Adipocyte (in vitro differentiated cells): ENCODE data around the gene SHE.
A peak's percentile ranks its signal among the peaks of the same experiment; 100 is the strongest.

Experiments
- DNase-seq: peaks from one replicate; pipeline ENCODE4 v3.0.0-alpha.2; 2015; ENCODE audit warnings: low read depth
- H3K27me3 ChIP-seq: replicated peaks from 2 replicates; pipeline ENCODE4 v1.7.0; 2013; ENCODE audit warnings: mild to moderate bottlenecking, low read length, moderate library complexity; ENCODE audit not compliant: control insufficient read depth, insufficient read depth
- H3K36me3 ChIP-seq: 2 replicates; pipeline ENCODE4 v1.7.0; 2013; ENCODE audit warnings: low read length, mild to moderate bottlenecking, moderate library complexity; ENCODE audit not compliant: control insufficient read depth, insufficient read depth, severe bottlenecking
- H3K4me1 ChIP-seq: 2 replicates; pipeline ENCODE4 v1.7.0; 2013; ENCODE audit warnings: mild to moderate bottlenecking, low read length, moderate library complexity; ENCODE audit not compliant: control insufficient read depth, insufficient read depth
- H3K4me3 ChIP-seq: 2 replicates; pipeline ENCODE4 v1.7.0; 2013; ENCODE audit warnings: mild to moderate bottlenecking, low read length, moderate library complexity
- H3K9ac ChIP-seq: 2 replicates; pipeline ENCODE4 v1.7.0; 2013; ENCODE audit warnings: mild to moderate bottlenecking, low read length, moderate library complexity
- H3K9me3 ChIP-seq: 2 replicates; pipeline ENCODE4 v1.7.0; 2013; ENCODE audit warnings: mild to moderate bottlenecking, low read length, moderate library complexity; ENCODE audit not compliant: control insufficient read depth

Gene SHE

DNA sequence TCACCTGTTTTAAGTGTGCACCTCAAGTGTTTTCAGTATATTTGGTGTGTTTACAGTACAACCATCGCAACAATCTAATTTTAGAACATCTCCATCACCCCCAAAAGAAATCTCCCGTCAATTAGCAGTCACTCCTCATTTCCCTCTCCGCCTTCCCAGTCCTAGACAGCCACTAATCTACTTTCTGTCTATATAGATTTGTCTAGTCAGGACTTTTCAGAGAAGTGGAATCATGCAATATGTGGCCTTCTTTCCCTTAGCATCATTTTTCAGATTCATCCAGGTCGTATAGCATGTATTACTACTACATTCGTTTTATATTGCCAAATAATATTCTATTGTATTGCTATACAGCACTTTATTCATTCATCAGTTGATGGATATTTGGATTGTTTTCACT lies 1.7 kb upstream of the SHE start:
- Histone ChIP-seq H3K9ac (no peak overlapping the region), H3K36me3 (no peaks in the 10 kb centered on the region), H3K4me1 (peaks cover 5% of the 10 kb centered on the region), H3K4me3 (no peak overlapping the region), H3K27me3 (peaks cover 59% of the 10 kb centered on the region), H3K9me3 (peaks cover 8% of the 10 kb centered on the region)
- DNase-seq: no peak

DNA sequence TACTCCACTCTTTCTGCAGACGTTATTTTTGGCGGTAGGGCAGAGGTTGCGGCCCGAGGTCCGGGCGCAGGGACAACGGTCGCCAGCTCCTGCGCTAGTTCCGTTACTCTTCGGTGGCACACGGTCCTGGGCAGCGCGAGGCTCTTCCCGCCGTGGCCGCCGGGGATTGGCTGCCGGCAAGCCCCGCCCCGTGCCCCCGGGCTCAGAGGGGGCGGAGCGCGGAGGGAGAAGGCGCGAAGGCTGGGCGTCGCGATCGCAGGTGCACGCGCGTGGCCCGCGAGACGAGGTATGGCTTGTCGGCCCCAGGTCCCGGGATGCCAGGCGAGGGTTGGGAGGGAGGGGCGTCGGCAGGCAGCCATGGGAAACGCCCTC lies 518 bp upstream of the SHE start:
- Histone ChIP-seq H3K27me3 (peaks cover 56% of the 10 kb centered on the region), H3K9me3 (peaks cover 8% of the 10 kb centered on the region), H3K4me3 (no peak overlapping the region), H3K36me3 (no peaks in the 10 kb centered on the region), H3K9ac (no peak overlapping the region), H3K4me1 (peaks cover 5% of the 10 kb centered on the region)
- DNase-seq: no peak

DNA sequence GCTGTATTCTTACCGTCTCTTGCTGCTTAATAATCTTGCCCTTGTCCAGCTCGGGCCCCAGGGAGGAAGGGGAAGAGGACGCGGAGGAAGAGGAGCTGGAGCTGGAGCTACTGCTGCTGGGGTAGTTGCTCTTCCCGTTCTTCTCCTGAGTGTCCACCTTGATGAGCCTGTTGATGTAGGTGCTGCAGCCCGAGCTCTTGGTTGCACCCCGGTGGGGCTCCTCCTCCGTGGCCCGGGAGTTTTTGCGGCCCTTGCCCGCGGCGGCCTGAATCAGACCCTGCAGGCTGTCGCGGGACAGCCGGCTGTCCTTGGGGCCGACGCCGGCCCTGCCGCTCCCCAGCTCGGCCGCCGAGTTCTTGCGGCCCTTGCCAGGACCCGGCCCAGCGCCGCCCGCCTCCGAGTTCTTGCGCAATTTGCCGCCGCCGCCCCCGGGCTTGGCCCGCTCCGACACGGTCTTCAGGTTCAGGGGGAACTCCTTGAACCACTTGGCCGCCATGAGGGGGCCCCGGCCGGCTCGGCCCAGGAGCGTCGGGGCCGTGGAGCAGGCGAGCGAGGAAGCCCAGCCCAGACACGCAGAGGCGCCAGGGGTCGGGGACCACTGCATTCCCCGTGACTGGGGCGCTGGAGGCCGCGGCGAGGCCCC lies 668 bp downstream of the SHE start:
- Histone ChIP-seq H3K9ac (peak overlapping the region; percentile 34), H3K27me3 (peaks cover 48% of the 10 kb centered on the region), H3K9me3 (peaks cover 8% of the 10 kb centered on the region), H3K36me3 (no peaks in the 10 kb centered on the region), H3K4me3 (peak overlapping the region; percentile 64), H3K4me1 (peaks cover 5% of the 10 kb centered on the region)
- peak; percentile 44 for DNase-seq

DNA sequence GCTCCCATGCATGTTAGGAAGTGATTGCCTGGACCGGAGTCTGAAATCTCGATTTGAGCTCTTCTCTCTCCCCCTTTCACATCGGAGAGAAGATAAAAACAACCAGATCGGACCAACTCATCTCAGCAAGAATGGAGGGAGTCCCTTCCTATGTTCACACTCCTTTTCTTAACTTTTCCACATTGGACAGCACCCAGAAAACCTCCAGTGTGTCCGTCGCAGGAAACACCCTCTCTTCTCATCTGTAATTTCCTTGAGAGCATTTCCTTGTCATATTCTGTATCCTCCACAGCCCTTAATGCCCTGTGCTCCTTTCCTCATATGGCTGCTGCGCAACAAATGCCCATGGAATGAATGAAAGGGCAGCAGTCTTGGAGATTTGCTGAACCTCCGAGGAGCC lies 1.7 kb downstream of the SHE start:
- DNase-seq: no peak
- peaks cover 48% of the 10 kb centered on the region for H3K27me3 ChIP-seq
- peaks cover 5% of the 10 kb centered on the region for H3K4me1 ChIP-seq
- peaks cover 1% of the 10 kb centered on the region for H3K9me3 ChIP-seq
- no peak overlapping the region for H3K9ac ChIP-seq
- H3K36me3 ChIP-seq: no peaks in the 10 kb centered on the region
- H3K4me3 ChIP-seq: no peak overlapping the region

DNA sequence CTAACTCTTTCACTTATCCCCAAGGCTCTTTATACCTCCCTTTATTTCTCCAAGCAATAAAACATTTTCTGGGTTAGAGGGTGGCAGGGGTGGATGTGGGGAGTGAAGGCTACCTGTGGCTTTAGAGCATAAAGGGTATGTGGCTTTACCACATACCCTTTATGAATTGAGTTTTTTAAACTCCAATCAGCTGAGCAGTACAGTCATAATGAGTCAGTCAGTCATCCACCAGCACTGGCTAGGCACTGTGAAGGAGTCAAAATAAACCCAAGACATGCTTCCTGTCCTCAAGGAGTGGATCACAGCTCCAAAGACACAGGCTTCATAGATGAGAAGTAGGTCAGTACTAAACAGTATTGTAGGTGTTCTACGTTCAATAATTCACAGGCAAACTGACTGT lies 2.8 kb downstream of the SHE start:
- Histone ChIP-seq H3K9me3 (no peaks in the 10 kb centered on the region), H3K4me3 (no peak overlapping the region), H3K27me3 (peaks cover 45% of the 10 kb centered on the region), H3K9ac (no peak overlapping the region), H3K36me3 (no peaks in the 10 kb centered on the region), H3K4me1 (peaks cover 5% of the 10 kb centered on the region)
- no peak for DNase-seq

DNA sequence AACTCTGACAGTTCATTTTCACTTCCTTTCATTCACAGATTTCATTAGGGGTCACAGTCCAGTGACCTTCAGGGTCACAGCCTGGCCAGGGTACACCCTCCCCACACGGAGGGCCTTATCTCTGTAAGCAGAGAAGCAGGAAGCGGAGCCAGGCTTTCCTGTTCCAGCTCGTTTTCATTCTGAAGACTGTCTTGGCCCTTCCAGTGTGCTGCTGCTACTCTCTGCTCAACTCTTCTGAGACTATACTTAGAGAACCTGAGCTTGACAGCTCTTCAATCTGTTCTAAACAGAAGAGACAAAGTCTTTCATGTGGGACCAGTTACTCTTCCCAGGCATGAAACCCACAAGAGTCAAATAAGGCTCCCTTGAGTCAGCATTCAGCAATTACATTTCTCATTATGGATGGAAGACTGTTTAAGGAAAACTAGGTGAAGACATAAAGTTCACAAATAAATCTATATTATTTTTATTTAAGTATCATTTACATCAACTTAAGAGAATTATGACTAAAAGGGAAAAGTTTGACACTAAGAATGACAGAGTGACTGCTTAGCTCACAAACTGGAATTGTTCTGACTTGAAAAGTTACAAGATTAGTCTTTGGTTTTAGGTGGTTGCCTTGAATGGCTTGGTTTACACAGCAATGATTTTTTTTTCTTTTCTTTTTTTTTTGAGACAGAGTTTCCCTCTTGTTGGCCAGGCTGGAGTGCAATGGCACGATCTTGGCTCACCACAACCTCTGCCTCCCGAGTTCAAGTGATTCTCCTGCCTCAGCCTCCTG lies 5.0 kb downstream of the SHE start:
- no peak for DNase-seq
- peaks cover 39% of the 10 kb centered on the region for H3K27me3 ChIP-seq
- H3K9me3 ChIP-seq: no peaks in the 10 kb centered on the region
- H3K36me3 ChIP-seq: no peaks in the 10 kb centered on the region
- H3K4me1 ChIP-seq: peaks cover 5% of the 10 kb centered on the region
- no peak overlapping the region for H3K4me3 ChIP-seq
- no peak overlapping the region for H3K9ac ChIP-seq

DNA sequence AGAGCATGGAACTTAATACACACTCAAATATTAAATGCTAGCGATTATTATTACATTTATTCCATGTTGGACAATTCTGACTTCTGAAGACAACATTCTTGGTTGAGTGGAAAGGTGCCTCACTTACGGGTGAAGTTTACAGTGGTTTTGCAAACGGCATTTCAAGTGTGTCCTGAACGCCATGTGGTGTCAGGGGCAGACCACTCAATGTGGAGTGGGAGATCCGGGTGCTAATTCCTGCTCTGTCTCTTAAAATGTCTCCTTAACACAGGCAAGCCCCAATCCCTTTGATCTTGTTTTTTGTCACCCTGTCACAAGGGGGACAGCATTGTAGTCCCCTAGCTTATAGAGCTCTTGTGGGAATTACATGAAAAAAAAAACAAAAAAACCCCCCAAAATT lies 5.8 kb downstream of the SHE start:
- Histone ChIP-seq H3K9ac (no peak overlapping the region), H3K36me3 (no peaks in the 10 kb centered on the region), H3K9me3 (no peaks in the 10 kb centered on the region), H3K27me3 (peaks cover 44% of the 10 kb centered on the region), H3K4me3 (no peak overlapping the region), H3K4me1 (peaks cover 3% of the 10 kb centered on the region)
- DNase-seq: no peak

DNA sequence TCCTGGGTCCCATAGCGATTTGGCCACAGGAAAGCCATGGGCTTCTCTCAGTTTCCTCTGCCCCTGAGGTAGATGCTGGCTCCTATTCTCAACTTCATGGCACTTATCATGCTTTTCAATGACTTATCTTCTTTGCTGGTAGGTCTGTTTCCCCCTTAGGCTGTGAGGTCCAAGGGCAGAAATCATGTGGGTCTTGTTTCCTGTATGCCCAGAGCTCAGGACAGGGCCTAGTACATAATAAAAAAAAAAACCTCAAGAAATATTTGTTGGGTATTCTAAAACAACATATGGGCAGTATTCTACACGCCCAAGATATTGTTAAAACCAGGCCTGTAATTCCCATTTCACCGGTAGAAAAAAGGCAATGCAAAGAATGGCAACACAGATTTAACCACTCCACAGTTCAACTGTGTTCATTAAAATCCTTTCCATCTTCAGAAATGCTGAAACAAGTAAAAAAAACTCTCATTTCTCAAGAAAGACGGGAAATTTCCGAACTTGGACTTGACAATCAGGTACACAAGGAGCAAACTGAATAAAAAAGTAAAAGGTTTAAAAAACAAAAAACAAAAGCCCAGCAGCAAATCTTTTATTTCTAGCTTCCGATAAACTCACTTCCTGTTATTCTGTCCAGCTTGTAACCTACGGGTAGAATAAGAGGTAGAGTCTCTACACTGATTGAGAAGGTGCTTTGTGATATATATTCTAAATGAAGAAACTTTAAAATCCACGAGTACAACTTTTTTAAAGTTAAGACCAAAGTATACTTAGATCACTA lies 6.5 kb downstream of the SHE start:
- no peaks in the 10 kb centered on the region for H3K9me3 ChIP-seq
- H3K36me3 ChIP-seq: no peaks in the 10 kb centered on the region
- DNase-seq: no peak
- no peak overlapping the region for H3K9ac ChIP-seq
- no peak overlapping the region for H3K4me3 ChIP-seq
- H3K4me1 ChIP-seq: no peaks in the 10 kb centered on the region
- H3K27me3 ChIP-seq: peaks cover 44% of the 10 kb centered on the region

DNA sequence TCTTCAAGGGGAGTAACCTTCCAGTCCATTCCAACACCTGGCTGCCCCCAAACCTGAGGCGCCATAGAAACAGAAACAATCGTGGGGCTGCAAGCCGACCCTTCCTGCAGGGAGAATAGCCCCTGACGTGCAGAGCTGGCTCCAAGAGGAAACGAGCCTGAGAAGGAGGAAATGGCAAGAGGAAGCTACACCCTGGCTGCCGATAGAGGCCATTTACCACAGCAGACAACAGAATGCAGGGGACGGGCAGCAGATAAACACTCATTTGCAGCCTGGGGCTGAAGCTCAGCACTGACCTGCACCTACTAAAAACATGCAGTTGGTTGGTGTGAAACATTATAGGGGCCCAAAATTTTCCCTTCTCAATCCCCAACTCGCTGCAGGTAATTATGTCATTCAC lies 8.9 kb downstream of the SHE start:
- no peak overlapping the region for H3K9ac ChIP-seq

DNA sequence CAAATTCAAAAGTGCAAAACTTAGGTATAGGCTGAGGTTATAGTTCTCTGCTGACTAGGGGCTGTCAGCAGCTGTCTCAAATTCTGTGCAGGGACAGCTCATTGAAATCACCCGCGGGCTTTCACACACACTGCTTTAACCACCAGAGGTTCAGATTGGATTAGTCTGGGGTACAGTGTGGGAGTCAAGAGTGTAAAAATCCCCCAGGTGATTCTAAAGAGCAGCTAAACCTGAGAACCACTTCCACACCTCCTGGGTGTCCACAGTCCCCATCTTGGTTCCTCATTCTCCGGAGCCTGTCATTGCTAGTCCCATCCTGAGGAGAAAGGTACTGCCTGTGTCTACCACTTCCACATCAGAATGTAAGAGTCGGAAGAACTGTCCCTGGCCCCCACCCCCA lies 10.1 kb downstream of the SHE start:
- Histone ChIP-seq H3K9me3 (no peaks in the 10 kb centered on the region), H3K36me3 (no peaks in the 10 kb centered on the region), H3K9ac (no peak overlapping the region), H3K4me1 (no peaks in the 10 kb centered on the region), H3K27me3 (peaks cover 39% of the 10 kb centered on the region), H3K4me3 (no peak overlapping the region)
- DNase-seq: no peak

More for the DNA sequence above, 8.9 kb downstream of the SHE start:
- Histone ChIP-seq H3K36me3 (no peaks in the 10 kb centered on the region), H3K4me1 (no peaks in the 10 kb centered on the region), H3K4me3 (no peak overlapping the region), H3K9me3 (no peaks in the 10 kb centered on the region), H3K27me3 (peaks cover 39% of the 10 kb centered on the region)
- DNase-seq: no peak

DNA sequence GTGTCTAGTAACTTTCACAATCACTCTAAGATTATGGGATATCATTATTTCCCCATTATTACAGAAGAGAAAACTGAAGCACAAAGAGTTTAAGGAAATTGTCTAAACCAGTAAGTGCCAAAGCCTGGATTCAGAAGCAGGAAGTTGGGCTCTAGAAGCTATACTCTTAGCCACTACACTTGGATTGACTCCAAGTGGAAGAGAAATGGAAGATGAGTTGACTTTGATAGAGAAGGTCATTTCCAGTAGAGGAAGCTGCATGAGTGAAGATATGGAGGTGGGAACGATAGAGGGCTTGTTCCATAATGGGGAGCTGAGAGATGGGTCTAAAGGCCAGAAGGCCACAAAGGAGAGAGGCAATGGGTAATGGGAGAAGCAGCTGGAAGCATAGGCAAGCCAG lies 11.9 kb downstream of the SHE start:
- H3K27me3 ChIP-seq: peaks cover 36% of the 10 kb centered on the region
- no peaks in the 10 kb centered on the region for H3K36me3 ChIP-seq
- no peaks in the 10 kb centered on the region for H3K9me3 ChIP-seq
- H3K4me3 ChIP-seq: no peak overlapping the region
- DNase-seq: no peak
- peaks cover 6% of the 10 kb centered on the region for H3K4me1 ChIP-seq
- no peak overlapping the region for H3K9ac ChIP-seq
